ENCODE measurements around the gene MTCH1.

DNA sequence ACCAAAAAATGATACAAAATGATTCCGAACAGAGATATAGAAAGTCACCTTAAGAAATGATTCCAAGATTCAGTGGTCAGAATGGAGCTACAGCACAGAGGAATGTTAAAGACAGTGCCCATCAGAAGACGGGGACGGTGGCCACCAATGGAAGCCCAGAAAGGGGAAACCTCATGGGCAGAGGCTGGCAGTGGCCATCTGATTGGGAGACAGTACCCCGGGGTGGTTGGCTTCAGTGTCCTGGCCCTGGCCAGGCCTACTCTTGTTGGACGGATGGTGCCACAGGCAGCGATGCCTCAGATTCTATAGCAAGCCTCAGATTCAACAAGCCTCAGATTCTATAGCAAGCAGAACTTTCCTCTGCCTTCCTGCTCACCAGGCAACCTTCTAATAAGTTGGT lies 48.1 kb downstream of the MTCH1 start:
- TF ChIP-seq CTCF (conservative IDR thresholded peaks at IDR 0.05) (no peak), ZFX (IDR thresholded peaks at IDR 0.05) (no peak)
